ENCODE results near the gene P2RY8.
"Not testable (repeated sequence)": the region's sequence is repeated elsewhere in the genome, so short reads cannot be mapped to it uniquely, and the experiment has no call there.

Gene P2RY8

DNA sequence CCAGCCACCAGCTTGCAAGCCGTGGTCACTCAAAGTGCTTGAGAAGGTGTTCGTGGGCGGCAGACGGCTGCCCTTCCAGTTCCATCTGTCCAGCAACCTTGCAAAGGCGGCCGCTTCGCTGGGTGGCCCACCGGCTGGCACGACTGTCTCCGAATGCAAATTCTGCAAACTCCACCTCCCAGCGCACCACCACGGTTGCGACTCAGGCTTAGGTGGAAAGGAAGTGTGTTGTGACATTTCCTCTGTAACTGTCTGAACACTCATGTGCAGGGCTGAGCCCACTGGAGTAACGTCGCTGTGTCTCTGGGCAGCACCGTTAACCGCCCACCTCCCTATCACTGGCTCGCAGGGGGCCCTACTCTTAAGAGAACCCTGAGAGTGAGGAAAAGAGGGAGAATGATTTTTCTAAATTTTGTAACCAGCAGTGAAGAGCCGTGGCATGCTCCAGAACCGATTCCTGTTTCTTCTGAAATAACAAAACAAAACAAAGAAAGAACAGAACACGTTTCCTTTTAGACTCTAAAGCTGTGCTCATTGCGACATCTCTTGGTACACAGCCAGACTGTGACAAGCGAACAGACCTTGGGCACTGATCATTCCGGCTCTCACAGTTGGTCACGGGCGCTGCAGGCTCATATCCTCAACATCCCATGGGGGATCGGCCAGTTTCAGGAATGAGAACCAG is at the start of gene P2RY8:
TSS of gene P2RY8 (minus strand) at position 155 of the 685 bp plus-strand sequence. CDS start 70,627 bp downstream, outside the sequence.
- peak; percentile 17 to 71 (median 46) for DNase-seq

DNA sequence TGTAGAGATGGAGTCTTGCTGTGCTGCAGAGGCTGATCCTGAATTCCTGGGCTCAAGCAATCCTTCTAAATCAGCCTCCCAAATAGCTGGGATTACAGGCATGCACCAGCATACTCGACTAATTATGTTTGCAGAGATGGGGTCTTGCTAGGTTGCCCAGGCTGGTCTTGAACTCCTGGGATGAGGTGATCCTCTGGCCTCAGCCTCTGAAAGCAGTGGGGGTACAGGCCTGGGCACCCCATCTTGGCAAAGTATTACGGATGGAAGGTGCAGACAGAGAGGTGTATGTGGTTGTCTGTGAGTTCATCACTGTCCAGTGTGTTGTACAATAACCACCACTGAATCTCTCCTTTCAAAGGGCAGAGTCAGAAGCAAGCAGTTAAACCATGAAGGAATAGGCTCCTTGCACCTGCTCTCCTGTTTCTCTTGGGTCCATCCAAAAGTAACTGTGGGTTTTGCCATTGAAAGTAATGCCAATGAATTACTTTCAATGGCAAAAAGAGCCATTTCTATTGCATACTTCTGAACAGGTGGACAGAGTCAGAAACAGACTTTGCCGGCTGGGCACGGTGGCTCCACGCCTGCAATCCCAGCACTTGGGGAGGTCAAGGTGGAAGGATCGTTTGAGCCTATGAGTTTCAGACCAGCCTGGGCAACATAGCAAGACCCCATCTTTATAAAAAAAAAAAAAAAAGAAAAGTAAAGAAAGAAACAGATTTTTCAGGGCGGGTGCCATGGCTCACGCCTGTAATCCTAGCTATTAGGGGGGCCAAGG is 47.4 kb upstream of the P2RY8 start:
- DNase-seq: no peak

DNA sequence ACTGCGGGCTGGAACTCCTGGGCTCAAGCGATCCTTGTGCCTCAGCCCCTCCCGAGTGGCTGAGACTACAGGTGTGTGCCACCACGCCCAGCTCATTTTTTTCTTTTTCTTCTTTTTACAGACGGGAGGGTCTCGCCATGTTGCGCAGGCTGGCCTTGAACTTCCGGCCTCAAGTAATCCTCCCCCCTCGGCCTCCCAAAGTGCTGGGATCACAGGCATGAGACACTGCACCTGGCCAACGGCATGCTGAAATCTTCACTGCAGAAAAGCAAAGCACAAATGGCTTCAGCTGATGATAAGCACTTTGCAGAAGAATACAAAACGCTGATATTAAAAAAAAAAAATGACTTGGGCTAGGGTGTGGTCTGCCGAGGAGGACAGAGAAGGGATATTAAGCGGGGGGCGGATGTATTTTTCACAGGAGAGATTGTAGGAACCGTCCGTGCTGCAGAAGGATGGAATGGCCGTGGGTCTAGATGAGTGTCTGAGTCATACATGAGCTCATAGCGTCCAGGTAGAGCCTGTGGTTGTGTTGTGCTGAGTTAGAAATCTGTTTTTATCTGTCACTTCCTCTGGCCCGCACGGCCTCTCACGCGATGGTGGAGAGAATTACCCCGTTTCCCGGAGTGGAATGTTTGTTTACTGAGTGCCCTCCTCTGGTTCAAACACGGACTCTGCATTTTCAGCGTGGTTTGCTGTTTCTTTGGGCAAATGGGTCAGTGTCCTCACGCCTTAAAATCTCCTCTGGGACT is 45.9 kb upstream of the P2RY8 start:
- no peak for DNase-seq

DNA sequence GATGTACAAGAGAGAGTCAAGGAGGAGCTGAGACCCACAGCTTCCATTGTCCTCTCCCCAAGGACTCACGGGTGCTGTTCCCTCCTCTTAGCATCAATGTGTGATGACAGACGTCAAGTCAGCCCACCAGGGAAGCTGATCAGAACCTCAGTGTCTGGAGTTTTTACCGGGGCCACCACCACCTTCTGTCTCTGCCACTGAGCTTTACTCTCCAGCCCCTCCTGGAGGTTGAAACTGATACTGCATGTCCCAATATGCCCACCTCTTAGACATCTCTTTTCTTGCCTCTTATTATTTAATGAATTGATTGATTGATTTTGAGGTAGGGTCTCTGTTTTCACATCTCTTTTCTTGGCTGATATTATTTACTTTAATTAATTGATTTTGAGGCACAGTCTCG is 44.1 kb upstream of the P2RY8 start:
- DNase-seq: peak; percentile 11 to 42 (median 24)

DNA sequence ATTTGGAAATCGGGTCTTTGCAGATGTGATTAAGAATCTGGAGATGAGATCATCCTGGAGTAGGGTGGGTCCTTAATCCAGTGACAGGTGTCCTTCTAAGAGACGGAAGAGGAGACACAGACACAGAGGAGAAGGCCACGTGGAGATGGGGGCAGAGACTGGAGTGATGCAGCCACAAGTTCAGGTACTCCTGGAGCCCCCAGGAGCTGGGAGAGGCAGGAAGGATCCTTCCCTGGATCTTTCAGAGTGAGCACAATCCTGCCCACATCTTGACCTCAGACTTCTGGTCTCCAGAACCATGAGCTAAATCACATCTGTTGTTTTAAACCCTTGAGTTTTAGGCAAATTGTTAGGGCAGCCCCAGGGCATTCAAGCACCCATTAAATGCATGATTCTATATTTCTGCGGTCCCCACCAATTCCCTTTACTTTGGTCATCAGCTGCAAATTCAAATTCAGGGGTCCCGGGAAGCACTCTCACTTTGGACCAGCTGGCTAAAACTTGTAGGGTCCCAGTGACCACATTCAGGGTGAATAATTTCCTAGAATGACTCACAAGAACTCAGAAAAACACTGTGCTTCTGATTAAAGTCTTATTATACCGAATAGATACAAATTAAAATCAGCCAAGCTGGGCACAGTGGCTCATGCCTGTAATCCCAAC is 41.7 kb upstream of the P2RY8 start:
- no peak for DNase-seq

GRCh38 chrX:1577845-1578244 is 40.9 kb upstream of the P2RY8 start:
- DNase-seq: no peak

DNA sequence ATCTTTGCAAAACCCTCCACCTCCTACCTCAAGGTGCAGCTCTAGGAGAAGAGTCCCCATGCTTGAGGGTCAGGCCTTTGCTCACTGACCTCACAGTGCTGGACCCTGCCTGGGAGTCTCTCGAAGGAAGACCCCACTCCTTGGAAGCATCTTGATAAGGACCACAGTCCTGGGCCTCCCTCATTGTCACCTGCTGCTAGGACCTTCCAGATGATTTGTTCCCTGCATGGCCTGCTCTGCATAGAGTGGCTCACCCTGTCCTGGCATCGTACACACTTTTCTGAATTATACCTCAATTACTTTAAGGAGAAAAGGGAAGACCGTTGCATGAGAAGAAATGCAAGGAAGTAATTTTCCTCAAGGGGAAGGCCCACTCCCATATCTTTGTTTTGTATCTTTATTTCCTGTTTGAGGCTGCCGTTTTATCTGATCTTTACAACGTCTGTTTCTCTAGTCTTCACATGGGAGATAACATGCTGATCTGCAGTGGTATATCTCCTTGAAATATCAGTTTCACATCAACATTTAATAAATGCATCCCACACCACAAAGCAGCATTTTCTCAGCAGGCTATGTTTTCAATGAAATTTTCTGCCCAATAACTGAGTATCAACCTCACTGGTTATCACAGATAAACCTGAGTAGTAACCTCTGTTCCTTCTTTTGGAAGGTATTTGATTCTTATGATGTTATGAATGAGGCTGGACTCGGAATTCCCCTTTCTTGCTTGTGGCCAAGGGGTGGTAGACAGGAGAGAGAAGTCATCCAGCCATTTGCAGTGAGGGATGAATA is 39.4 kb upstream of the P2RY8 start:
- no peak for DNase-seq

- DNase-seq: not testable (repeated sequence)
Observed at GRCh38 chrX:1574181-1574580, 37.2 kb upstream of the P2RY8 start.

DNA sequence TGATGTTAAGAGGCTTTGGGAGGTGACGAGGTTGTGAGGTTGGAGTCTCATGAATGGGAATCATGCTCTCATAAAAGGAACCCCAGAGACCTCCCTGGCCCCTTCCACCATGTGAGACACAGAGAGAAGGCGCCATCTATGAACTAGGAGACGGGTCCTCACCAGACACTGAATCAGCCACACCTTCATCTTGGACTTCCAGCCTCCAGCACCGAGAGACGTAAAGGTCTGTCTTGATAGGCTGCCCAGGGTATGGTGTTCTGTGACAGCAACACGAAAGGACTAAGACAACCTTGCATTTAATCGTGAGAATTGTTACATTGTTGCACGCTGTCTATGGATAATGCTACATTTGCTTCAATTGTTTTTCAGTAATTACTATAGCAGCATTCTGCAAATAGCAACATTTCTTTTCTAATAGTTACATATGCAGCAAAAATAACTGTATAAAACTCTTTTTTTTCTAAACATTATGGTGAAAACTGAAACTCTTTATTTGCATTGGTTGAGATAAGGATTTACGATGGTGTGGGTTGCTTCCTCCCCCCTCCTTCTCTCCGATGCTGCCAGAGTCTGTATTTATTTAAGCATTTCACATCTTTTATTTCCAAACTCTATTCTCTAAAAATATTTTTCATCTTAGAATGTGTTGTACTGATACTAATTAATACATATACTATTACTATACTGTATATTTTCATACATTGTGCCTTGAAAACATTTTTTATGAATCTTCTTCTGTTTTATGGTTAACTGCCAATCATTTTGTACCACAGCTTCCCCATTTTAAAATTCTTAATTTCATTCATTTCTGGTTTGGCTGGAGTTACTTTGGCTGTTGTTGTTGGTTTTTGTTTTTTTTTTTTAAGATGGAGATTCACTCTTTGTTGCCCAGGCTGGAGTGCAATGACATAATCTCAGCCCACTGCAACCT is 28.0 kb upstream of the P2RY8 start:
- no peak for DNase-seq

GRCh38 chrX:1564077-1564476 is 27.1 kb upstream of the P2RY8 start:
- DNase-seq: not testable (repeated sequence)

DNA sequence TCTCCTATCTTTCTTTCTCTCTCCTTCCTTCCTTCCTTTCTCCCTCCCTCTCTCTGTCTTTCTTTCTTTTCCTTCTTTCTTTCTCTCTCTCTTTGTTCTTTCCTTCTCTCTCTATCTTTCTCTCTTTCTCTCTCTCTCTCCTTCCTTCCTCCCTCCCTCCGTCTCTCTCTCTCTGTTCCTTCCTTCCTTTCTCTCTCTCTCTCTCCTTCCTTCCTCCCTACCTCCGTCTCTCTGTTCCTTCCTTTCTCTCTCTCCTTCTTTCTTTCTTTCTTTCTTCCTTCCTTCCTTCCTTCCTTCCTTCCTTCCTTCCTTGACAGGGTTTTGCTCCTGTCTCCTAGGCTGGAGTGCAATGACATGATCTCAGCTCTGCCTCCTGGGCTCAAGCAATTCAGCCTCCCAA is 24.2 kb upstream of the P2RY8 start:
- DNase-seq: no peak

DNA sequence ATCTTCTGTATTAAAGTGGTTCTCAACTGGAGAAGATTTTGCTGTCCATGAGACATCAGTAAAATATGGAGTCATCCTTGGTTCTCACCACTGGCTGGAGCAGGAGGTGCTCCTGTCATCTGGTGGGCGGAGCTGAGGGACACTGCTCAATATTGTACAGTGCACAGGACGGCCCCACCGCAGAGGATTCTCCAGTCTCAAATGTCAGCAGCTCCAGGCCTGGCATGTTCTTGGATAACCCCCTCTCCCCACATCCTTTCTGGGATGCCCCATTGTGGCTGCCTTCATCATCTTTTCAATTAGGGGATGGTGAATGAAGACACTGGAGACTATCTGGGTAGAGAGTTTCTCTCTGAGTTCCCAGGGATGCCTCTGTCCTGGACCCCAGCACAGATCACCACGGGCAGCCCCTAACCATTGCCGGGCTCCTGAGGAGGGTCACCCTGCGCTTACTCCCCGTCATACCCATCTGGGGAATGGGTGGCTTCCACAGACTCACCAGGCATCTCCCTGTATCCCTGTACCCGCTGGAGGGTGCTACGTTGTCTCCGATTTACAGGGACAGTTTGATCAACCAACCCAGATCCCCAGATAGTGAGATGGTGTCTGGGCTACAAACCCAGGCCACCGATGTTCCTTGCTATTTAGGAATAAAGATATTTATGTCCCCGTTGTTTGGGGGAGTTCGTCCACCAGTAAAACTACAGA is 21.9 kb upstream of the P2RY8 start:
- DNase-seq: no peak

DNA sequence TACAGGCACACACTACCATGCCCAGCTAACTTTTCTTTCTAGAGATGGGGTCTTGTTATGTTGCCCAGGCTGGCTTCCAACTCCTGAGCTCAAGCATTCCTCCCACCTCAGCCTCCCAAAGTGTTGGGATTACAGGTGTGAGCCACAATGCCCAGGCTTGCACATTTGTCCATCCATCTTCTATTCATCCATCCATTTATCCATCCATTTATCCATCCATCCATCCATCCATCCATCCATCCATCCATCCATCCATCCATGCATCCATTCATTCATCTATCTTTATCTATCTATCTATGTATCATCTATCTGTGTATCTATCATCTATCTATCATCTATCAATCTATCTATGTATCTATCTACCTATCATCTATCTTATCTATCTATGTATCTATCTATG is 20.5 kb upstream of the P2RY8 start:
- not testable (repeated sequence) for DNase-seq

DNA sequence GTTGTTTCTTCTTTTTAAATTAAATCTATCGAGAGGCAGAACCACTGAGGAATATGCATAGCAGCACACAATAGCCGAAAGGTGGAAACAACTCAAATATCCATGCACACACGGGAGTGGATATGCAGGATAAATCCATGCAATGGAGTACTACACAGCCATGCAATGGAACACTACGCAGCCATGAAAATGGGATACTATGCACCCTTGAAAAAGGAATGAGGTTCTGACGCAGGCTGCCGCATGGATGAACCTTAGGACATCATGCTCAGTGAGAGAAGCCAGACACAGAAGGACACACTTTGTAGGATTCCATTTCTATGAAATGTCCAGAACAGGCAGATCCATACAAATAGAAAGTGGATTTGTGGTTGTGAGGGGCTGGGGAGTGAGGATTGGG is 18.4 kb upstream of the P2RY8 start:
- DNase-seq: no peak

DNA sequence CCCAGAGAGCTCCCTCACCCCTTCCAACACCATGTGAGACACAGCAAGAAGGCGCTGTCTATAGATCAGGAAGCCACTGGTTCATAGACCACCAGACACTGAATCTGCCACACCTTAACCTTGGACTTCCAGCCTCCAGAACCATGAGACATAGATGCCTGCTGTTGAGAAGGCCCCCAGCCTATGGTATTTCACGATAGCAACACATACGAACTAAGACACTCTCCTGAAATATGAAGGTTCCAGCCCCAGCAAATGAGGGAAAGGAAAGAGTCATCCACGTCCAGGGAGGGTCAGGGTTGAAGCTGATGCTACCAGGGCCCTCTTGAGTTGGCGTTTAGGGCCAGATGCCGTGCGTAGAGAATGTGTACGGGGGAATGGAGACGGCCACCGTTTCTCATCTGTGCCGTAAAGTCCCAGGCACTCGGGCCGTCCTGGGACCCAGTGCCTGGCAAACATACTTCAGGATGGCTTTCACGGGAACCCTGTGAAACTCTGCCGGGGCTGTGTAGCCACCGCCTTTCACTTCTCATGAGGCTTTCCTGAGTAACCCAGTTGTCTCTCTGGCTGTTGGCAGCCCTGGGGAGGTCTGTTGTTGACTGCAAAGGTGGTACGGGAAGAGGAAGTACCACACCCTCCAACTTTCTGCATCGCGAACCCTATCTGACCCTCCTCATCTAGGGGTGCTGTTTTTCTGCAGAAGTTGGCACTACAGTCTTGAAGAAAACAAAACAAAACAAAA is 17.7 kb upstream of the P2RY8 start:
- DNase-seq: peak in 2 of 4 experiments; percentile 58 to 59

- DNase-seq: no peak
Observed at GRCh38 chrX:1551959-1552546, 15.1 kb upstream of the P2RY8 start.

DNA sequence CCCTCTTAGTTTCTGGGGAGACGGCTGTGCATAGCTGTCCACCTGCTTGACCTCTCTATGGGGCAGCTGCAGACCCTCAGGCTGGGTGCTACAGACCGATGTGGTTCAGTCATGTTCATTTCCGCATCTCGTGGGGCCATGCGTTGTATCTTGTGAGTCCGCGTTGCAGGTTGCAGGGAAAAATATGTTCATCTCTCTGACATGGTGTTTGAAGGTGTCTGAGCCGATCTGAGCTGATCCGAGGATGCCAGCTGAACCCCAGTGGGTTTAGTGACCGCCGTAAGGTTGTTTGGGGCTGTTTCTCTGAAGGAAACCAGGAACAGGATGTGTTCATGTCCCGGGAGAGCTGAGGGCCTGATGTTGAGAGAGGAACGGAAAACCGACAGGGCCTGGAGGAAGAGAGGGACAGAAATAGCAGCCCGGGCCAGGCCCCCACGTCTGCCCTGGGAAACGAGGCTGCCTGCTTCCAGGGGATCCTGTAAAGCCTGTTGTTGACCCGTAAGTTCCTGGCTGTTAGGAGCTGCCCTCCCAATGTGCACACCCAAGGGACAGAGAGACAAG is 9.8 kb upstream of the P2RY8 start:
- DNase-seq: no peak

DNA sequence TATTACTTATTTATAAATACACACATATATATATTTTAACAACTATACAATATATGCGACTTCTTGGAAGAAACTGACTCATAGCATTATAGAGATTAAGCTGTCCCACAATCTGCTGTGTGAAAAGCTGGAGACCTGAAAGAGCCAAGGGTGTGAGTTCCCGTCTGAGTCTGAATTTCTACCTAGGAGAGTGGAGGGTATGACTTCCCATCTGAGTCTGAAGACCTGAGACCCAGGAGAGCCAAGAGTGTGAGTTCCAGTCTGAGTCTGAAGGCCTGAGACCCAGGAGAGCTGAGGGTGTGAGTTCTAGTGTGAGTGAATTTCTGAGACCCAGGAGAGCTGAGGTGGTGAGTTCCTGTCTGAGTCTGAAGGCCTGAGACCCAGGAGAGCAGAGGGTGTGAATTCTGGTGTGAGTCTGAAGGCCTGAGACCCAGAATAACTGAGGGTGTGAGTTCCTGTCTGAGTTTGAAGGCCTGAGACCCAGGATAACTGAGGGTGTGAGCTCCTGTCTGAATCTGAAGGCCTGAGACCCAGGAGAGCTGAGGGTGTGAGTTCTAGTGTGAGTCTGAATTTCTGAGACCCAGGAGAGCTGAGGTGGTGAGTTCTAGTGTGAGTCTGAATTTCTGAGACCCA is 8.9 kb upstream of the P2RY8 start:
- no peak for DNase-seq

Measured in activated naive CD4-positive, alpha-beta T cell (primary cell).